Activated CD8-positive, alpha-beta memory T cell treated with anti-CD3 and anti-CD28 coated beads, Interleukin-2, amount 50 U/mL, for 48 hours (primary cell): ENCODE results near the gene MID1.
"Not testable (repeated sequence)": the region's sequence is repeated elsewhere in the genome, so short reads cannot be mapped to it uniquely, and the experiment has no call there.

Experiments
- DNase-seq: peaks from one replicate; pipeline ENCODE4 v3.0.0-alpha.2; 2020

The MID1 gene

DNA sequence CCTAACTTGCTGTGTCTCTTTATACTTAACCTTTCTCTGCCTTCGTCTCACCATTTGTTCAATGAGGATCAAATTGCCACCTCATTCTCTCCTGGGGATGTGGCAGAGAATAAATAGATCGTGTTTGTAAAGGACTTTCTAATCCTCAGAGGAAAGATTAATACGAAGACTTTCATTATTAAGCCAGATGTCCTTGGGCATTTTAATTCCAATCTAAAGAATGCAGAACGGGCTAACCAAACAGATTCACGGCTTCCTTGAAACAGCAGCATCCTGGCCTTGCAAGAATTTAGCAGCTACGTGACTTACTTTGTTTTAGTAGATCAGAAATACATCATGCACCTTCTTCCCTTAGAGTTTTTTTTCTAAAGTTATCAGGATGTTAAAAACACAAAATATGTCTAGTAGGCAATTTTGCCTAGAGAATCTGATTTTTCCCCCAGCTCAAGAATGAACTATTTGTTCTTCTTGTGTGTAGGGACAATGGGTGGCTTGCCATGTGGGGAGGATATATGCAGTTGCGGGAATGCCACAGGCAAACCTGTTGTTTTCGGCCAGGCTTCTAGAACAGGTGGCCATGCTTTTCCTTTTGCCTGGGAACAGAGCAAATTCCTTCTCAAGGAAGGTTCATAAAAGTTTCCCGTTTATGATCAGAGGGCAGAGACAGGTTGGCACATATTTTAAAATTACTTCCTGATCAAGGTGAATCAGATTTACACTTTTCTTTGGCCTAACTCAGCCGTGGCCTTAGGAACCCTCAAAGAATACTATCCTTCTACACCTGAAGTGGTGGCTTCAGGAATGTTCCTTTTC lies 3.0 kb downstream of the MID1 start:
- no peak for DNase-seq

DNA sequence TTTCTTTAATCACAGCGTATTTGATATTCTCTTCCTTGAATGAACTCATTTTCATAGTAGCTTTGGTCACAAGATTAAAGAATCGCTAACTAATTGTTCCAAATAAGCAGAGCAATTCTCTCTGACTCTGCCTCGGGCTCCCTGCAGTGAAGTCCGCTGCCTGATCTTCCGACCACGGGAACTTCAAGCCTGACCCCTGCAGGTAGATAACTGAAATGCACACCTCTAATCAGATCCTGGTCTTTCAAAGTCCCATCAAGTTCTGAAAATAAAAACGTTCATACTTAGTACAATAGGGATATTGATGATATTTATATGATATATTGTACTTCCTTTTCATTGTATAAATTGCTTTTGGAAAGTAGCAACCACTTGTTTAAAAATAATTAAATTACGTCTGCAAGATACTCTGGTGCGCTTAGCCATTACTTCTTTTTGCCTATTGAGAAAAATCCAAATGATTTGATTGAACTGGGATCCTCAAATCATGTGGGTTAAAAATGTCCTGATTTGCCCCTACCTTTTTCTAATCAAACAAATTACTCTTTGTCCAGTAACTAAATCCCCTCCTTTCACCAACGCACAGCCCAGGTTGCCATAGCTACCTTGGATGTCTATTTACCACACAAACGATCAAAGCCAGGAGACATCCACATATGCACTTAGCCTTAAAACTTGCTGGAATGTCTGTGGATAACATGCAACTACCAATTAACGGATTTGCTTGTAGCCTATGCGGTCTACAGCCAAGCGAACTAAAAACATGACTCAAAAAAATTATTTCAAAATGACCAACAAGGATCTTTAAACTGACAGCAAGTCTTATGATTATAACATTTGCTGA lies 4.2 kb downstream of the MID1 start:
- DNase-seq = no peak

DNA sequence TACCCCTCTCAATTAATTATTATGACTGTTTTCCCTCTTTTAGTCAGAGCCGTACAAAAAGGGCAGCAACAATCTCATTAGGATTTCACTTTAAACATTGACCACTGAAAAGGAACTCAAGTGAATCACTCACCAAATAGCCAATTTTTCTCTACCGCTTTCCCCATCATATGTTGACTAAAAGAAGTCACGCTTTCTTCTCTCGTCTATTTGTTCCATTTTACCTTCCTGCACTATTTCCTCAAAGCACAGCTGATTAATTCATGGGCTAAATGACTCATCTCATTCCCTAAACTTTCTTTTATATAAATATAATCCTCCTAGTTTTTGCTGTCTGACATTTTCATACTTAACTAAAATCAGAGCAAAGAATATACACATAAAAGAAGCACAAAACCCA lies 8.2 kb downstream of the MID1 start:
- no peak for DNase-seq

DNA sequence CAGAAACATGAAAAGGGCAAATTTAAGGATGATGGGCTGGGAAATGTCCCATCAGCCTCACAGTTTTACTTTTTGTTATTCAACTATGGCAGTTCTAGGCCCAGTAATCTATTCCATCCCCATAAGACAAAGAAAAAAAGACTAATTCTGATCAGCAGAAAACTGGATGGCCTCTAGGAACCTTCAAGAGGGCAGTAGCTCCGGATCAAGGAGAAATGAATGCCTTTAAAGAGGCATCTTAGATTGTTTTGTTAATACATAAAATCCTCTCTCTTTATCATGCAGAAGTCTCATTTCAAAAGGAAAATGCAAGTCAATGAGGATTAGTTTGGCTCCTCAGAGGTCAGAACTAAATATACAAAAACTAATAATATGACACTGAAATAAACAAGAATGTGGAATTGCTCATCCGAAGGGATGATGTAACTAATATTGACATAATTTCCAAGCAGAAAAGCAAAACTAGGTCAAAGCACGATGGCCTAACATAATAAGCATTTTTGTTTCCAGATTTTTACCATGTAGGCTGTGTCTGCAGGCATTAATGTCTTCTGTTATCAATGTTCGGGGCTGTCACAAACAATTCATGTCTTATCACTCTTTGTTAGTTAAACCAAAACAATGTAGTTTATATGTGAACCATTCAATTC lies 8.8 kb downstream of the MID1 start:
- DNase-seq = no peak

DNA sequence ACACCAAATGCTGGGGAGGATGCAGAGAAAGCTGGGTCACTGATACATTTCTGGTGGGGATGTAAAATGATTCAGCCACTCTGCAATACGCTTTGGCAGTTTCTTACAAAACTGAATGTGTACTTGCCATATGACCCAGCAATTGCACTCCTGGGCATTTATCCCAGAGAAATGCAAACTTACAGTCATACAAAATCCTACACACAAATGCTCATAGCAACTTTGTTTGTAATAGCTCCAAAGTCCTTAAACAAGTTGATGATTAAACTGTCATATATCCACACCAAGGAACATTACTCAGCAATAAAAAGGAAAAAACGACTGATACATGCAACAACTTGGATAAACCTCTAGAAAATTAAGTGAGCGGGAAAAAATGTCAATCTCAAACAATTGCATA lies 12.3 kb downstream of the MID1 start:
- no peak for DNase-seq

DNA sequence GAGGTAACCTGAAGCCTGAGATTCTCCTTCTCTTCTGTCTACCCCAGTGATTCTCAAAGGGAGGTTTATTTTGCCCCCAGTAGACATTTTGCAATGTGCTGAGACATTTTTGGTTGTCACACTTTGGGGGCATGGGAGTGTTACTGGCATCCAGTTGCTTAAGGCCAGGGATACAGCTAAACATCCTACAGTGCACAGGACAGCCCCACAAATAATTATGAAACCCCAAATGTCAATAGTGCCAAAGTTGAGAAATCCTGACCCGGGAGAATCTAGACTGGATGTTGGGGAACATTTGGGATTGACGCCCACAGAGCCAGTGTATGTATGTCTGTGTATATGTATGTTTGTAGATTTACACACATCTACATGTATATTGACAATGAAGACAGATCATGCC lies 13.2 kb downstream of the MID1 start:
- DNase-seq = no peak

DNA sequence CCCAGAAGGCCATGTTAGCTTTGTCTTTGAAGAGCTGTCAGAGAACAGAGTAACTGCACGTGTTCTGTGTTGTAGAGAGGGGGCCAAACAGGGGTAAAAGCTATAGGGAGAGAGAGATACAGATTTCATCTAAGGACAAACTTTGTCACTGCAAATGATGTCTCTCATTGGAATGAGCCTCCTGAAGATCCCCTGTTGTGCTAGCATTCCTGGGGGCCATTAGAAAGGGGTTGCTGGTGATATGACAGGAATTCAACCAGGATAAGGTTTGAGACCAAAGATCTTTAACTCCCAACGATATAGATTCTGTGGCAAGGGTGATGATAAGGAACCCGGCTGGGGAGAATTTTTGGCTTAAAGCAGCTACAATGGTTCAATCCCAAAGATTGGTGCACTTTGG lies 16.8 kb downstream of the MID1 start:
- no peak for DNase-seq

DNA sequence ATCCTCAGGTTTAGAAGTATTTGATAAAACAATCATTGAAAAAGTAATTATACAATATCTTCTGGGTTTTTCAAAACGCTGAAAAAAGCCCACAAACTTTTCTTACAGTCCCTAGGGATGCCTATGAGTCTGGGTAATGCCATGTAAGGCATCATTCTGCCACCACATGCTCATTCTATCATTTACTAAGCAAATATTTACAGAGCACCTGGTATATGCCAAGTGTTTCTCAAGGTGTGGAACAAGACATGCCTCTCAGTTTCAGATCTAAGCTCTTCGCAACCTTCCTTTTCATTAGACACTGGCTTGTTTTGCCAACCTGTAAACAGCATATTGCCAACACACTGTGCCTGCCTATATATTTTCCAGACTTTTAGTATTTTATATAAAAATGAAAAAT lies 17.7 kb downstream of the MID1 start:
- no peak for DNase-seq

DNA sequence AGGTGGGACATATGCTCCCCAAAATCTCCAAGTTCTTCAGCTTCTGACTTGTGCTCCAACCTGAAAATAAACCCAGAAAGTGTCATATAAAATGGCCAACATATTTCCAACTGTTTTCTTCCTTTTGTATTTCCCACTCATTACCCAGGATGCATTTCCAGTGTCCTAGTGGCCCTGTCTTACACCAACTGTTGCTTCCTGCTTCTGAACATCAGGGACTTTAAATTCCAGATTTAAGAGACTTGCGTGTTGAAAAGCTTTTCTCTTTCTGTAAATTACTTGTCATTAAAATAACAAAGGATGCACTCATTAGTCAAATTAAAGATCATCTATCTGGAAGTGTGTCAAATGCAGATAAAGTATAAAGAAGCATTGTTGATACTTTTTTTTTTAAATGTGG lies 19.9 kb downstream of the MID1 start:
- DNase-seq = no peak

DNA sequence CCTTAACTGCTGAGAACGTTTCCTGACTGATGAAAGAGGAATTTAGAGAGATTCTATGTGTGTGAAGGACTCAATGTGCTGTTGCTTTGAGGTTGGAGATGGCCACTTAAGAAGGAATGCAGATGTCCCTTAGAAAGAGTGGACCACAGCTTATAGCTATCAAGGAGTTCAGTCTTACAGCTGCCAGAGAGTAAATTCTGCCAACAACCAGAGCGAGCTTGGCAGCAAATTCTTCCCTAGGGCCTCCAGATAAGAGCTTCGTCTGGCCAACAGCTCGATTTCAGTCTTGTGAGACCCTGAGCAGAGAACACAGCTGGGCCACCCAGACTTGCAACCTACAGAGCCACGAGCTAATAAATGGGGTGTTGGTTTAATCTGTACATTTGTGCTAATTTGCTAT lies 21.8 kb downstream of the MID1 start:
- DNase-seq = no peak

DNA sequence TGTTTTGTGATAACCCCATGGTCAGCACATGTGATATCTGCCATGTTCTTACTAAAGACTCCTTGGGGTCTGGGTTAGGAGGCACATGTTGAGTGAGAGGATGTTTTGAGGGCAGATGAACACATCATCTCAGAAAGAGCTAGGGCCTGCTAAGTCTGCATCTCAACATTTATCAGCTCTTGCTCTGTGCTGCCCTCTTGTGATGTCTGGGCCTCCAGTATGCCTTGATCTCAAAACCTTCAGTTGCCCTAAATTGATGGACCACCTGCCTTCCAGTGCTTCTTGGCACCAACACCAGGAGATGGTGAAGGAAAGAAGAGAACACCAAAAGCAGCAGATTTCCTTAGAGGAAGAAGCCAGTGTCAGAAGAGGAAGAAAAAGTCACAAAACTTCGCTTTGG lies 22.5 kb downstream of the MID1 start:
- DNase-seq = no peak

DNA sequence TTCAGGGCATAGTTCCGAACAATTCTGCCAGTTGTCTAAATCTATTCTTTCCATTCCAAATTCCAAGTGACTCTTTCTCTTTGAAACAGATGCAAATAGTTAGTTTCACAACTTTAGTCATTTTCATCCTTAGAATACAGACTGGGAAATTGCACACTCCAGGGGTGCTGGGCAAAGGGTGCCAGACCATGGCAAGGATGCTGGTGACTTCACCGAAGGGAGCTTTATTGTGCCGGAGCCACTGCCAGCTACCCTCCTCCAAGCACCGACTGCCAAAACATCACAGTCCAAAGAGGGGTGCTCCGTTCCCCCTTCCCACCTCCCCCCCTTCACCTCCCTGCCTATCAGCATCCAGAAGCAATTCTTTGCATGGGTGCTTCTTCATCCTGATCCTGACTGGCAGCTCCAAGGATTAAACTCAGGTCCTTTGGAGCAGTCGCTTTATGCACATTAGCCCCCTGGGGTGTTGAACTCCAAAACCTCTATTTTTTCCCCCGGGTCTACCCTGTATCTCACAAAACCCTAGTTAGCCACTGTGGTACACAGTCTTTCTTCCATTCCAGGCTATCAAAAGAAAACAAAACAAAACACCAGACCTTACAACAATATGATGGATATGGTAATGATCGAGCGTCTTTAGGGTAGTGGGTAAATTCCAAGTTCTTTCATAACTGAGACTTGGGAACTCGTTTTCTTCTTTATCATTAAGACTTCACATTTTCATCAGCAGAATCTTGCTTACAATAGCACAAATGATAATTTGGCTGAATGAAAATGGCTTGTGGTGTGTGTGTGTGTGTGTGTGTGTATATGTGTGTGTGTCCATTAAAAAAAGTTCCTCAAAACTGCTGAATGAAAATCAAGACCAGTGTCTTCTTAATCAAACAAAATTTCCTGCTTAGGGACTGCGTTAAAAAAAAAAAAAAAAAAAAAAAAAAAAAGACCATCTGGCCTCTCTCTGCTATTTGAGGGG lies 28.7 kb downstream of the MID1 start:
- DNase-seq = no peak

DNA sequence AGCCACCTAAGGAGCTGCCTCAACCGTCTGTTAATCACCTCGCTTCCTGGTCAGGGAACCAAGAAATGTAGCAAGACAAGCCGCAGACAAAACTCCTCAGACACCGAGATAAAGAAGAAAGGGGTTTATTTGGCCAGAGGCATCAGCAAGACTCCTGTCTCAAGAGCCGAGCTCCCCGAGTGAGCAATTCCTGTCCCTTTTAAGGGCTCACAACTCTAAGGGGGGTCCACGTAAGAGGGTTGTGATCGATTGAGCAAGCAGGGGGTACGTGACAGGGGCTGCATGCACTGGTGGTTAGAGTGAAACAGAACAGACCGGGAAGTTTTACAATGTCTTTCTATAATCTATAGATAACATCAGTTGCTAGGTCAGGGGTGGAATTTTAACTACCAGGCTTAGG lies 30.6 kb downstream of the MID1 start:
- not testable (repeated sequence) for DNase-seq

DNA sequence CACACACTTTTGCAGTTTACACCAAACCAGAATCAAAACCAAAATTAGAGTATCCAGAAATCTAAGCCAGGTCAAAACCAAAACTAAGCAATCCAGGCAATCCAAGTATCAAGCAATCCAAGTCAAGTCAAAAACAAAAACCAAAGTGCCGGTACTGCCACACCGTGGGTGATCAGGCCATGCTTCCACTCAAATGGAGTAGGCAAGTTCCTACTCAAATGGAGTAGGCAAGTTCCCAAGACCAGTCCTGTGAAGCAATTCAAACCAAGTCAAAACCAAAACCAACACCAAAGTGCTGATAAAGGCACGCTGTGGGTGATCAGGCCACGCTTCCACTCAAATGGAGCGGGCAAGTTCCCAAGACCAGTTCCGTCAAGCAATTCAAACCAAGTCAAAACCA lies 31.3 kb downstream of the MID1 start:
- DNase-seq = no peak

DNA sequence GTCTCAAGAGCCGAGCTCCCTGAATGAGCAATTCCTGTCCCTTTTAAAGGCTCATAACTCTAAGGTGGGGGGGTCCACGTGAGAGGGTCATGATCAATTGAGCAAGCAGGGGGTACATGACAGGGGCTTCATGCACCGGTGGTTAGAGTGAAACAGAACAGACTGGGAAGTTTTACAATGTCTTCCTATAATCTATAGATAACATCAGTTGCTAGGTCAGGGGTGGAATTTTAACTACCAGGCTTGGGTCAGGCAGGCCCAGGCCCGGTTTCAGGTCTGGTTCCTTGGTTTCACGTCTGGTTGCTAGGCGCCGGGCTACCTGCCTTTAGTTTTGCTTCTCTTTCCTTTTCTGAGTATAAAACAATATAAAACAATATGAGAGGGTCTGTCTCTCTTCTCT lies 35.5 kb downstream of the MID1 start:
- DNase-seq = not testable (repeated sequence)

DNA sequence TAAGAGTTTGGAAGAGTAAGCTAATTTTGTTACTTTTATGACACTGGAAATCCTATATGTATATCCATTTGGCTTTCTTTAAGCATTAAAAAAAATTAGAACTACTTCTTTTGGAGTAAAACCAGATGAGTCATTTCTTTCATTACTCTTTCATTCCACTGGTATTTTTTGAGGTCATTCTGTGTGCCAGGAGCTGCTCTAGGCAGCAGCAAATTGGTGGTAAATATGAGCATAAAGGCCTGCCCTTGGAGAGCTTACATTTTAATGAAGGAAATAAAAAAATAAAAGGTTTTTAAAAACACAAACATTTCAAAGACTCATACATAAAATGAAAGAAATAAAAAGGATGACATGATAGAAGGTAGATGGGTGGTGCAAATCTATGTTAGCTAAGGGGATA lies 37.4 kb downstream of the MID1 start:
- DNase-seq = no peak

DNA sequence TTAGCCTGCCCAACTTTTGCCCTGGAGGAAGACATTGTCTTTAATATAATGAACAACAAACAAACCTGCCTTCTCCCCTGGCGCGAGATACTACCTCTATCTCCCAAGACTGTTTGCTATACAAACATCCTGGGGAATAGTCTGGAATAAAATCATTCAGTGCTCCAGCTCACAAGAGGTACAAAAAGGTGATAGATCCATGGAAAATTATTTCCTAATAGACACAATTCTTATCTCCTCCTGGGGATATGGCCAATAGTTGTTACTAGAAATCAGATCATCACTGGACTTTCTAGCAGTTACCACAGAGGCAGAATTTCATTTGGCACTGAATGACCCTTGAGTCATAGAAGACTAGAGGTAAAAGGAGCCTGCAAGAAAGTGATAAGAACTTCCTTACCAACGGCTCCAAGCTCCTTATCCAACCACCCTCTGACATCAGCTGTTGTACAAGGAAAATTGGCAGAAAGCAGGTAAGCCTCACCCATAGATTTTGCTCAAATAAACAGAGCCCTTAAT lies 38.1 kb downstream of the MID1 start:
- no peak for DNase-seq

DNA sequence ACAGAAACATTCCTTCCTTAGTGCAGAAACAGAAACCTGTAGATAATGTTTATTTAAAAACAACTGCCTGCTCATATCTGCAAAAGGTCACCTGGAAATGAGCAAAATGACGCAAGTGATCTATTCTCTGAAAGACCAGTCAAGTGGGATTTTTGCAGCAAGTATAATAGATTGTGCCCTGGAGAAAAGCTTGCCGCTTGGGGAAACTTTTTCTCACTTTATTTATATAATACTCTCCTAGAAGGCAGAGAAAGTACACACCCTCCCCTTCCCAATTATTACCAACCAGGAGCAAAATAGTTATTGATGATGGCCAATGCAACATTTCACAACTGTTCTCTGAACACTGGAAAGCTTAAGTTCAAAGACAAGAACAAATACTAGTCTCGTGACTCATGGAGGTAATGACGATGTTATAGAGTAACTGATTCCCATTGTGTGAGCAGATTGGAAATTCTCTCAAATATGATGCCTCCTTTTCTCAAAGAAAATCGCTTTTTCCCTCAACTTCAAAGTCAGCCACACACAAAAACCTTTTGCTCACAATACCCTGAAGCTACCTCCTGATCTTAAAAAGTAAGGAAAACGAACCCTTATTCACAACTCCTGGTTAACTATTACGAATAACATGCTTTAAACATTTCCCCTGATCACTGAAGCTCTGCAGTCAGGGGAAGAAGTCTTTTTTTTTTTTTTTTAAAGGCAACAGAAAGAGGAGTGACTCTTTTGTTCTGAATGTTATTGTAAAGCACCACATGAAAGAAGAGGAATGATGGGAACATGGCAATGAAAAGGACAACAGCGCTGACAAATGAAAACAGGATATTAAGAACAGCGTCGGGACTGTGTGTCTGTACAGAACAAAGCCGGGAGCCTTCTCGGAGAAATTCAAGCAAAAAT lies 41.0 kb downstream of the MID1 start:
- no peak for DNase-seq

DNA sequence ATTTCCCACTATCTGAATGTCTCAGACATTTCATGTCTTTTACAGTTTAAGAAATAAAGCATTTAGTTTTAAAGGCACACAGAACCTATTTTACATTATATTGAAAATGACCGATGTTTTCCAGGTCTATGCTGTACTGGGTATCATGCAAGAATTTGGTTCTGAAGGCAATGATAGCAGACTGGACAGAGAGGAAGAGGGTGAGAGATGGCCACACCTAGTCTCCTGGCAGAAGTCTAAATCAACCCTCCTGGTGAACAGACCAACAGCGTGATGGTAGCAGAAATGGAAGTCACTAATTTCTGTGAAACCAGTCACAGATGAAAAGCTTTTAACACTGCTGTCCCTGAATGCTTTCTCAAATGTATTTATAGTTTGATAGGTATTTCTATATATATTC lies 41.9 kb downstream of the MID1 start:
- no peak for DNase-seq

DNA sequence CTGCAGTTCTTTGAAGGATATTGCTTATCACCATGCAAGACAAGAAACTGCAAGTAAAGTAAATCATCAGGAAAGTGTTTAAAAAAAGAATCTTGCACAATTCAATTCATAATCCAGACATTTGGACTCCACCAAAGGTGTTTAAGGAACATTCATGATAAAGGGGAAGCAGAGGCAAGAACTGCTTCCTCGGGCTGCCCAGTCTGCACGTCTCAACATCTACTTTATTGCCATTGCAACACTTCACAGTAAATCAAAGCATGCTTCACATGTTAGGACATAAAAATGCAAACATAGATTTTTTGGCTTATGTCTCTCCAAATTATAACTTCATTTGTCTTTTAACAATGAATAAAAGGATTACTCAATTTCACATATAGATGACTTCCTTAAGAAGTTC lies 42.5 kb downstream of the MID1 start:
- DNase-seq = no peak

DNA sequence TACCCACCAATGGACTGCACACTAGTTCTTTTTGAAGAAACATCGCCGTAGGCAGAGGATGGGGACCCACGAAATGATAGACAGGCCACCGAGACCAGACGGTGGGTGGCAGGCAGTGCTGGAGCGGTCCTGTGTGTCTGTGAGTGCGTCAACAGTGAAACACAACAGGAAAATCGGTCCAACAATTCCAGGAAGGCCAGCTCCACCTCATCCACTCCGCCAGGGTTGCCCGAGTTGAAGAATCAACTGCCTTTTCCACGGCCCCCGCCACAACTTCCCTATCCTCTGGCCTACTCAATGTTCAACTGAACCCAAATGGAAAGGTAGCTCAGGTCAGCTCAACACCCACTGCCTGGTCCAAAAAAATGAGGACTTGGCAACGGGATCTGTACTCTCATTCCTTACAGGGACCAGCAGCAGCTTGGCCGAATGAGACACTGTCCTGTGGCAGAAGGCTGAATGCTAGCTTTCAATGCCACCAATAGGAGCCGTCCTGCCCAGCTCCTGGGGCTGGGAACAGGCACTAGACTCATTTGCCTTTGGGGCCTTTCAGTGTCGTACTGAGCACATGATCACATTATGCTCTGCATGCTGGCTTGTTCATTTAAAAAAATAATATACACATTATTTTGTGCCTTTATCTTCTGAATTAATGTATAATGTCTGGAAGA lies 43.5 kb downstream of the MID1 start:
- no peak for DNase-seq
